Fibroblast of villous mesenchyme (primary cell): ENCODE data around the gene HTT. TPM values are rescaled to one million over a fixed set of nuclear protein-coding genes. Genes with fewer than 3 reads are reported as not detected.

Experiments
- DNase-seq: peaks from one replicate; pipeline ENCODE4 v3.0.0-alpha.2; 2010; ENCODE audit warnings: low read depth
- H3K4me3 ChIP-seq: 2 replicates; pipeline ENCODE4 v1.5.1; 2011; ENCODE audit warnings: low read depth, mild to moderate bottlenecking, low read length
- CTCF ChIP-seq: IDR thresholded peaks from 2 replicates; pipeline ENCODE4 v1.5.1; 2012; ENCODE audit warnings: low read depth, mild to moderate bottlenecking, low read length; ENCODE audit not compliant: insufficient read depth
- total RNA-seq: library from RNA; depleted of rRNA; stranded (reverse); fragments of >200 nt; gene quantifications from 2 replicates; pipeline ENCODE4 v1.2.3, GENCODE V29; 2012

The HTT gene
- total RNA-seq, 1 donor: 65.2 TPM

- no peak overlapping the region for H3K4me3 ChIP-seq
- peak; percentile 50 for DNase-seq
- TF ChIP-seq CTCF: no peak
Observed at GRCh38 chr4:3168029-3168428, 93.5 kb downstream of the HTT start.

GRCh38 chr4:3174371-3175338, 100.2 kb downstream of the HTT start:
- no peak for DNase-seq
- no peak for TF ChIP-seq CTCF
- no peak overlapping the region for H3K4me3 ChIP-seq

- H3K4me3 ChIP-seq: no peak overlapping the region
- TF ChIP-seq CTCF: no peak
- DNase-seq: no peak
Observed at GRCh38 chr4:3176367-3177229, 102.1 kb downstream of the HTT start.

GRCh38 chr4:3177426-3177825, 102.9 kb downstream of the HTT start:
- H3K4me3 ChIP-seq: no peak overlapping the region
- no peak for TF ChIP-seq CTCF
- no peak for DNase-seq

- no peak for TF ChIP-seq CTCF
- DNase-seq: no peak
- H3K4me3 ChIP-seq: no peak overlapping the region
Observed at GRCh38 chr4:3177905-3178304, 103.4 kb downstream of the HTT start.

GRCh38 chr4:3178351-3178750, 103.9 kb downstream of the HTT start:
- H3K4me3 ChIP-seq: no peak overlapping the region
- no peak for DNase-seq
- no peak for TF ChIP-seq CTCF
